WI38 (cell line): Measurements from ENCODE around the gene YY2.

Experiments used
- H3K4me3 ChIP-seq: 2 replicates; pipeline ENCODE4 v1.5.1; 2011; ENCODE audit warnings: low read depth, mild to moderate bottlenecking, control low read depth, low read length
- CTCF ChIP-seq: IDR thresholded peaks from 2 replicates; pipeline ENCODE4 v1.5.1; 2012; ENCODE audit warnings: low read depth, mild to moderate bottlenecking, control low read depth, low read length

The YY2 gene

GRCh38 chrX:21831496-21831895, 24.3 kb upstream of the YY2 start:
- no peak for TF ChIP-seq CTCF
- H3K4me3 ChIP-seq = no peak overlapping the region

GRCh38 chrX:21837056-21837455, 18.7 kb upstream of the YY2 start:
- TF ChIP-seq CTCF = no peak
- no peak overlapping the region for H3K4me3 ChIP-seq

- TF ChIP-seq CTCF = no peak
- H3K4me3 ChIP-seq = peak overlapping the region; percentile 70
Measured at GRCh38 chrX:21838937-21839333, 16.9 kb upstream of the YY2 start.

- TF ChIP-seq CTCF = 0 out of 2 replicates have a peak, but pooled peaks have one; percentile 15
- H3K4me3 ChIP-seq = peak within 1 kb of the TSS; percentile 70
Measured at GRCh38 chrX:21839334-21840192, 16.2 kb upstream of the YY2 start, which contains the start of gene MBTPS2. Gene MBTPS2 (plus strand): TSS chrX:21839617. CDS start chrX:21839735, 118 bp downstream.

GRCh38 chrX:21840193-21840545, 15.6 kb upstream of the YY2 start:
- TF ChIP-seq CTCF = no peak
- H3K4me3 ChIP-seq = peak overlapping the region; percentile 70

- no peak overlapping the region for H3K4me3 ChIP-seq
- TF ChIP-seq CTCF = no peak
Measured at GRCh38 chrX:21843179-21843578, 12.6 kb upstream of the YY2 start.

GRCh38 chrX:21845096-21845495, 10.7 kb upstream of the YY2 start:
- H3K4me3 ChIP-seq = no peak overlapping the region
- TF ChIP-seq CTCF = no peak
